BJ (cell line): Measurements from ENCODE around the gene RNF135. TPM values are rescaled to one million over a fixed set of nuclear protein-coding genes. Genes with fewer than 3 reads are reported as not detected.
"Not testable (repeated sequence)": the region's sequence is repeated elsewhere in the genome, so short reads cannot be mapped to it uniquely, and the experiment has no call there.

Experiments used
- CTCF ChIA-PET: fragments of 350-600 bp; formaldehyde crosslinking; extraction: SDS; loops from one replicate; lab custom pipeline; 2021; ENCODE audit warnings: antibody characterized with exemption, inconsistent platforms; lab: Yijun Ruan, JAX
- POLR2A ChIA-PET: fragments of 300-600 bp; sonication (Branson Sonifier 250); formaldehyde crosslinking; extraction: SDS; loops from one replicate; lab custom pipeline; 2021; ENCODE audit warnings: antibody characterized with exemption; lab: Charles Lee
- DNase-seq: peaks from one replicate; pipeline ENCODE4 v3.0.0-alpha.2; 2011; ENCODE audit warnings: low read depth
- H3K27me3 ChIP-seq: 2 replicates; pipeline ENCODE4 v1.6.0; 2011; ENCODE audit warnings: low read length; ENCODE audit not compliant: control insufficient read depth, insufficient read depth
- H3K36me3 ChIP-seq: 2 replicates; pipeline ENCODE4 v1.5.1; 2011; ENCODE audit warnings: low read length; ENCODE audit not compliant: control insufficient read depth, insufficient read depth
- H3K4me3 ChIP-seq: 2 replicates; pipeline ENCODE4 v1.5.1; 2011; ENCODE audit warnings: low read depth, mild to moderate bottlenecking, control low read depth, low read length
- polyA plus RNA-seq: library from polyadenylated mRNA; depleted of rRNA; stranded (reverse); fragments of >200 nt; gene quantifications from 2 replicates; pipeline ENCODE4 v1.2.3, GENCODE V29; 2011
- TF ChIP-seq, protein P1 (sequence below): IDR thresholded peaks from 2 replicates; pipeline ENCODE4 v1.5.1; 2011; ENCODE audit warnings: low read depth, mild to moderate bottlenecking, control low read depth, inconsistent platforms, low read length, moderate library complexity; ENCODE audit not compliant: insufficient read depth

RNF135 gene
- polyA plus RNA-seq, 1 experiment: 14.6 TPM

DNA sequence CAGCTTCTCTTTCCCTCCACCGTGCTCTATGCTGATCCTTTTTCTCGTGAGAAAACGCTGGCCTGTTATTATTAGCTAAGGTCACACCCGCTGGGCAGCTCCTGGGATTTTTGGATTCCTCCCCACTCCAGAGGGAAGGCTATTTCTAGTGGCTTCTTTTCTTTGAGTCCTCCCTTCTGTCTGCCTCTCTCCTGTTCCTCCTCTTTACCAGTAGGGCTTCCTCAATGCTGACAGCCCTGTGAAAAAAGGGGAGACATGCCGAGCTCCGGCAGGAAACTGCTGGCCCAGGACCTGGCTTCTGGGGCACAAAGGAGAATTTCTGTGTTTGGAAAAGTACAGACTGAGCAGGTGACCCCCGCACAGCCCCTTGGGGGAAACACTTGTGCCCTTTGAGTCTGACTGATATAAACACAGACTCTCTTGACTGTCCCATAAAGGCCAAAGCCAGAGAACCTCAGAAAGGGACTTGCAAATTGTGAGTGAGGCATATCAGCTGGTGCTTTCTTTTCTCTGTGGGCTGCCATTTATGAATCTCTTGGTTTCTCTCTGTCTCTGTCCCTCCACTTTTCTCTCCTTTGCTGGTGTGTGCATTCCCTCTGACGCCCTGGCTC is 14.0 kb upstream of the RNF135 start:
- no peaks in the 10 kb centered on the region for H3K27me3 ChIP-seq
- H3K36me3 ChIP-seq: no peaks in the 10 kb centered on the region
- ChIA-PET POLR2A (no interaction called here), CTCF (interaction anchor here (0.7 to 1.1 kb wide), 2 partner anchors 14 to 25 kb away, joined by 3 read pairs; partner anchors contain the start of gene RNF135)
- H3K4me3 ChIP-seq: no peak overlapping the region
- TF ChIP-seq, protein P1, sequence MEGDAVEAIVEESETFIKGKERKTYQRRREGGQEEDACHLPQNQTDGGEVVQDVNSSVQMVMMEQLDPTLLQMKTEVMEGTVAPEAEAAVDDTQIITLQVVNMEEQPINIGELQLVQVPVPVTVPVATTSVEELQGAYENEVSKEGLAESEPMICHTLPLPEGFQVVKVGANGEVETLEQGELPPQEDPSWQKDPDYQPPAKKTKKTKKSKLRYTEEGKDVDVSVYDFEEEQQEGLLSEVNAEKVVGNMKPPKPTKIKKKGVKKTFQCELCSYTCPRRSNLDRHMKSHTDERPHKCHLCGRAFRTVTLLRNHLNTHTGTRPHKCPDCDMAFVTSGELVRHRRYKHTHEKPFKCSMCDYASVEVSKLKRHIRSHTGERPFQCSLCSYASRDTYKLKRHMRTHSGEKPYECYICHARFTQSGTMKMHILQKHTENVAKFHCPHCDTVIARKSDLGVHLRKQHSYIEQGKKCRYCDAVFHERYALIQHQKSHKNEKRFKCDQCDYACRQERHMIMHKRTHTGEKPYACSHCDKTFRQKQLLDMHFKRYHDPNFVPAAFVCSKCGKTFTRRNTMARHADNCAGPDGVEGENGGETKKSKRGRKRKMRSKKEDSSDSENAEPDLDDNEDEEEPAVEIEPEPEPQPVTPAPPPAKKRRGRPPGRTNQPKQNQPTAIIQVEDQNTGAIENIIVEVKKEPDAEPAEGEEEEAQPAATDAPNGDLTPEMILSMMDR: no peak
- DNase-seq: no peak

DNA sequence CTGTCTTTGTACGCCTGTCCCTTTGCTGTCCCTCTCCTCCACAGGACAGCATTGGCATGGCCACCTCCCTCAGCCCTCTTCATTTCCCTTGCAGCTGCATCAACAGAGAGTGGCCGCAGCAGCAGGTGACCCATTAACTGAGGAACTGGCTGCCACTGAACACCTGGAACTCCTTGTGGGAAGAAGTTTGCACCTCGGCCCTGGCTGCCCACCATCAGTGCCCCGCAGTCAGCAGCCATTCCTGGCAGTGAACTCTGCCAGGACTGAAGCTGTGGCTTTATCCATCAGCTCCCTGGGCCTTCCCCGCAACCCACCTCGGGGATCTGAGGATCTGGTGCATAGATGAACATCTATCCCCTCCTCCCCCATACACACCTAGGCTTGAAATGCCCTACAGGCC is 13.1 kb upstream of the RNF135 start:
- ChIA-PET POLR2A (no interaction called here), CTCF (no interaction called here)
- DNase-seq: no peak
- TF ChIP-seq, protein P1: no peak
- no peak overlapping the region for H3K4me3 ChIP-seq
- no peaks in the 10 kb centered on the region for H3K36me3 ChIP-seq
- H3K27me3 ChIP-seq: no peaks in the 10 kb centered on the region

DNA sequence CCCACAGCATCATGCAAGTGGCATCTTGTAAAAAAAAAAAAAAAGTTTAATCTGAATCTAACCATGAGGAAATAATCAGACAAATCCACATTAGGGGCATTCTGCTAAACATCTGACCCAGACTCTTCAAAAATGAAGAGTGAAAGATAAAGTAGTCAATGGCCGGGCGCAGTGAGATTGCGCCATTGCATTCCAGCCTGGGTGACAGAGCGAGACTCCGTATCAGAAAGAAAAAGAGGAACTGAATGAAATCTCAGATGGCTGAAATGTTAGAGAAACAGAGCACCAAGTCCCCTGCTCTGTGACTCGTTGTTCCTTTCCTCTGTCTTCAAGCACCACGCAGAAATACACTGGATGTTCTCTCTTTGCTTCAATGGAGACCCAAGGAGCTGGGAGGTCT is 12.7 kb upstream of the RNF135 start:
- ChIA-PET POLR2A (no interaction called here), CTCF (no interaction called here)
- Histone ChIP-seq H3K4me3 (no peak overlapping the region), H3K36me3 (no peaks in the 10 kb centered on the region), H3K27me3 (no peaks in the 10 kb centered on the region)
- TF ChIP-seq, protein P1: no peak
- no peak for DNase-seq

DNA sequence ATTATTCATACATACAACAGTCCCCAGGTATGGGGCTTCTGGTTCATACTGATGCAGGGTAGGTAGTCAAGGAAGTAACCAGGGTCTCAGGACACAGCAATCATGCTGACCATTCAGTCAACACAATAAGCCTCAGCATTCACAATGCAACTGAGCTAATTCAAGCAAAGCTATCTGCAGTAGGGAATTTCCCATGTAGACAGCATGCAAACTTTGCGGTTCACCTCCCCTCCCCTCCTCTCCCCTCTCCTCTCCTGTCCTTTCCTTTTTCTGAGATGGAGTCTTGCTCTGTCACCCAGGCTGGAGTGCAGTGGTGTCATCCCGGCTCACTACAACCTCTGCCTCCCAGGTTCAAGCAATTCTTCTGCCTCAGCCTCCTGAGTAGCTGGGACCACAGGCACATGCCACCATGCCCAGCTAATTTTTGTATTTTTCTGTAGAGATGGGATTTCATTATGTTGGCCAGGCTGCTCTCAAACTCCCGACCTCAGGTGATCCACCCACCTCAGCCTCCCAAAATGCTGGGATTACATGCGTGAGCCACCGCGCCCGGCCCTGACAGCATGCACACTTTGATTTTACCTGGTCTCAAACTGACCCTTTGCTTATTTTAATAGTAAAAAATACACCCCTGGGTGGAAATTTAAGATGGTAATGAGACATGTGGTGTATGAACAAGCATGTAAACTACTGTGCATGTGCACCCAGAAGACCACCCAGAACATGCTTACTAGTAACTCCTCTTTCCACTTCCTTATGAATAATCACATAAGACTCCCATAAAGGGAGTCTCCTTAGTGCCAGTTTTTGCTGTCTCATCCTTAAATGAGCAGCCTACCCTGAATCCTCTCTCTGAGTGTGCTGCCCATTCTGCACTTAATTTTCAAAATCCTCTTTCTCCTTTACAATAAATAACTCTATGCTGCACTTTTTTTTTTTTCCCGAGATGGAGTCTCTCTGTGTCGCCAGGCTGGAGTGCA is 9.3 kb upstream of the RNF135 start:
- POLR2A ChIA-PET: no interaction called here

DNA sequence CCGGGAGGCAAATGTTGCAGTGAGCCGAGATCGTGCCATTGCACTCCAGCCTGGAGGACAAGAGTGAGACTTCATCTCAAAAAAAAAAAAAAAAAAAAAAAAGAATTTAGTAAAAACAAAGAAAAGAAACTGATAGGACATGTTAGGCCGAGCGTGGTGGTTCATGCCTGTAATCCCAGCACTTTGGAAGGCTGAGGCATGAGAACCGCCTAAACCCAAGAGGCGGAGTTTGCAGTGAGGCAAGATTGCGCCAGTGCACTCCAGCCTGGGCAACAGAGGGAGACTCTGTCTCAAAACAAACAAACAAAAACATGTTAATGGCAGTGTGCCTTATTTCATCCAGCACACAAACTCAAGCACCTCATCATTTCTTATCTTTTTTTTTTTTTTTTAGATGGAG is 6.5 kb upstream of the RNF135 start:
- CTCF ChIA-PET, H3K36me3 ChIP-seq, H3K27me3 ChIP-seq, POLR2A ChIA-PET, H3K4me3 ChIP-seq, DNase-seq: not testable (repeated sequence)

More for the DNA sequence above, 9.3 kb upstream of the RNF135 start:
- Histone ChIP-seq H3K27me3 (no peaks in the 10 kb centered on the region), H3K36me3 (no peaks in the 10 kb centered on the region), H3K4me3 (no peak overlapping the region)
- TF ChIP-seq, protein P1: no peak
- CTCF ChIA-PET: no interaction called here
- no peak for DNase-seq
